GM19328 (cell line): Measurements from ENCODE around the gene SPTBN1.
"Not testable (repeated sequence)": the region's sequence is repeated elsewhere in the genome, so short reads cannot be mapped to it uniquely, and the experiment has no call there.

Source experiments
- ATAC-seq: cut with Tn5 transposase; IDR thresholded peaks from one replicate; pipeline ENCODE4 v1.9.1; 2021; ENCODE audit warnings: mild to moderate bottlenecking, moderate library complexity; ENCODE audit not compliant: unreplicated experiment

The SPTBN1 gene

GRCh38 chr2:54468673-54469072, 12.5 kb downstream of the SPTBN1 start:
- ATAC-seq, result no peak

GRCh38 chr2:54469484-54470053, 13.4 kb downstream of the SPTBN1 start:
- ATAC-seq, result no peak

- no peak for ATAC-seq
Measured at GRCh38 chr2:54470266-54470938, 14.3 kb downstream of the SPTBN1 start.

- ATAC-seq, result no peak
Measured at GRCh38 chr2:54471221-54471711, 15.1 kb downstream of the SPTBN1 start.

GRCh38 chr2:54473851-54474250, 17.7 kb downstream of the SPTBN1 start:
- no peak for ATAC-seq

GRCh38 chr2:54475285-54475684, 19.2 kb downstream of the SPTBN1 start:
- no peak for ATAC-seq

- no peak for ATAC-seq
Measured at GRCh38 chr2:54475919-54476318, 19.8 kb downstream of the SPTBN1 start.

- ATAC-seq, result no peak
Measured at GRCh38 chr2:54476852-54477251, 20.7 kb downstream of the SPTBN1 start.

- no peak for ATAC-seq
Measured at GRCh38 chr2:54477896-54478295, 21.8 kb downstream of the SPTBN1 start.

GRCh38 chr2:54478899-54479298, 22.8 kb downstream of the SPTBN1 start:
- no peak for ATAC-seq

GRCh38 chr2:54479424-54479823, 23.3 kb downstream of the SPTBN1 start:
- no peak for ATAC-seq

- no peak for ATAC-seq
Measured at GRCh38 chr2:54480025-54480424, 23.9 kb downstream of the SPTBN1 start.

GRCh38 chr2:54481686-54482085, 25.6 kb downstream of the SPTBN1 start:
- ATAC-seq, result no peak

GRCh38 chr2:54482715-54483114, 26.6 kb downstream of the SPTBN1 start:
- ATAC-seq, result no peak

GRCh38 chr2:54483426-54483825, 27.3 kb downstream of the SPTBN1 start:
- ATAC-seq, result no peak

- not testable (repeated sequence) for ATAC-seq
Measured at GRCh38 chr2:54485756-54486155, 29.6 kb downstream of the SPTBN1 start.

GRCh38 chr2:54486766-54487165, 30.6 kb downstream of the SPTBN1 start:
- no peak for ATAC-seq

- ATAC-seq, result no peak
Measured at GRCh38 chr2:54490863-54491262, 34.7 kb downstream of the SPTBN1 start.

GRCh38 chr2:54492335-54492734, 36.2 kb downstream of the SPTBN1 start:
- no peak for ATAC-seq

- ATAC-seq, result no peak
Measured at GRCh38 chr2:54494087-54494486, 38.0 kb downstream of the SPTBN1 start.

- ATAC-seq, result no peak
Measured at GRCh38 chr2:54496920-54497319, 40.8 kb downstream of the SPTBN1 start.

GRCh38 chr2:54497763-54498680, 41.9 kb downstream of the SPTBN1 start:
- no peak for ATAC-seq
